ENCODE data around the gene MPPED1.

DNA sequence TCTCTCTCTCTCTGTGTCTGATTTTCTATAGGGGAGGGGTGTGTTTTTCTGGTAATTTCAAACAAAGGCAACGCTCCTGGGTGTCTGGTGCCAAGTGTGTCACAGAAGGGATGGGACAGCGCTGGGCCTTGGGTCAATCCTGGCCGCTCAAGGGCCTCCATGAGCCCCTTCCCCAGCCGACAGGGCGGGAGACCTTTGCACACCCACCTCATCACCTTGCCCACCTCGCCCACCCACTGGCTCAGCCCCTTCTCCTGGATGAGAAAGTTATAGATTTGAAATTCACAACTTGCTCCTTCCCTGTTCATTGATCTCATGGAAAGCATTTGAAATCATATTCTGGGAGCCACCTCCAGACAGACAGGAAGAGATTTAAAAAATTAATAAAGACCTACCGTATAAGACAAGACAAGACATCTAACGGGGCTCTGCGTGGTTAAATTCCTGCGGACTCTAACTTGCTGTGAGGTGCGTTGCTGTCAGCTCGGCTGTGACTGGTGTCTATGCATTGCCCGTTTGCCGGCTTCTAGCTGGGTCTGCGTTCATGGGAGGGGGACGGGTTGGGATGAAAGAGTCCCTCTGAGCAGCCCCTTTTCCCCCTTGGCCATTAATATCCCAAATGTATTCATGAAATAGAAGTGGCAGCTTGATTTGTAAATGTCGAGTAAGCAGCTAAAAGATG, 27.0 kb downstream of the MPPED1 start:
- no peak for TF ChIP-seq EZH2 (IDR thresholded peaks at IDR 0.05; ENCODE audit: borderline replicate concordance)
- TF ChIP-seq, protein P1, sequence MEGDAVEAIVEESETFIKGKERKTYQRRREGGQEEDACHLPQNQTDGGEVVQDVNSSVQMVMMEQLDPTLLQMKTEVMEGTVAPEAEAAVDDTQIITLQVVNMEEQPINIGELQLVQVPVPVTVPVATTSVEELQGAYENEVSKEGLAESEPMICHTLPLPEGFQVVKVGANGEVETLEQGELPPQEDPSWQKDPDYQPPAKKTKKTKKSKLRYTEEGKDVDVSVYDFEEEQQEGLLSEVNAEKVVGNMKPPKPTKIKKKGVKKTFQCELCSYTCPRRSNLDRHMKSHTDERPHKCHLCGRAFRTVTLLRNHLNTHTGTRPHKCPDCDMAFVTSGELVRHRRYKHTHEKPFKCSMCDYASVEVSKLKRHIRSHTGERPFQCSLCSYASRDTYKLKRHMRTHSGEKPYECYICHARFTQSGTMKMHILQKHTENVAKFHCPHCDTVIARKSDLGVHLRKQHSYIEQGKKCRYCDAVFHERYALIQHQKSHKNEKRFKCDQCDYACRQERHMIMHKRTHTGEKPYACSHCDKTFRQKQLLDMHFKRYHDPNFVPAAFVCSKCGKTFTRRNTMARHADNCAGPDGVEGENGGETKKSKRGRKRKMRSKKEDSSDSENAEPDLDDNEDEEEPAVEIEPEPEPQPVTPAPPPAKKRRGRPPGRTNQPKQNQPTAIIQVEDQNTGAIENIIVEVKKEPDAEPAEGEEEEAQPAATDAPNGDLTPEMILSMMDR (IDR thresholded peaks at IDR 0.05; ENCODE audit: poor library complexity): no peak

Measured in hepatocyte (in vitro differentiated cells).